HG03196 (cell line): ENCODE data around the gene ANLN.
"Not testable (repeated sequence)": the region's sequence is repeated elsewhere in the genome, so short reads cannot be mapped to it uniquely, and the experiment has no call there.

ENCODE experiments used
- ATAC-seq: cut with Tn5 transposase; IDR thresholded peaks from one replicate; pipeline ENCODE4 v1.9.1; 2021; ENCODE audit not compliant: unreplicated experiment

Gene ANLN

GRCh38 chr7:36466001-36466400, 76.3 kb downstream of the ANLN start:
- ATAC-seq = not testable (repeated sequence)

- no peak for ATAC-seq
Observed at GRCh38 chr7:36468370-36469101, 78.9 kb downstream of the ANLN start.

GRCh38 chr7:36469236-36469635, 79.6 kb downstream of the ANLN start:
- ATAC-seq = no peak

- ATAC-seq = no peak
Observed at GRCh38 chr7:36472141-36472729, 82.6 kb downstream of the ANLN start.

GRCh38 chr7:36473454-36474282, 84.0 kb downstream of the ANLN start:
- ATAC-seq = no peak

- no peak for ATAC-seq
Observed at GRCh38 chr7:36474283-36475010, 84.8 kb downstream of the ANLN start.

GRCh38 chr7:36475011-36475342, 85.3 kb downstream of the ANLN start:
- no peak for ATAC-seq

GRCh38 chr7:36475381-36475780, 85.7 kb downstream of the ANLN start:
- no peak for ATAC-seq

GRCh38 chr7:36478745-36479144, 89.1 kb downstream of the ANLN start:
- ATAC-seq = no peak

- ATAC-seq = not testable (repeated sequence)
Observed at GRCh38 chr7:36483853-36484252, 94.2 kb downstream of the ANLN start.

GRCh38 chr7:36484265-36484664, 94.6 kb downstream of the ANLN start:
- no peak for ATAC-seq

- no peak for ATAC-seq
Observed at GRCh38 chr7:36486336-36486735, 96.7 kb downstream of the ANLN start.

- no peak for ATAC-seq
Observed at GRCh38 chr7:36487756-36488336, 98.2 kb downstream of the ANLN start.

GRCh38 chr7:36488672-36489071, 99.0 kb downstream of the ANLN start:
- ATAC-seq = not testable (repeated sequence)

- ATAC-seq = no peak
Observed at GRCh38 chr7:36490419-36490830, 100.8 kb downstream of the ANLN start.

- no peak for ATAC-seq
Observed at GRCh38 chr7:36491317-36491716, 101.7 kb downstream of the ANLN start.

- ATAC-seq = no peak
Observed at GRCh38 chr7:36496576-36496975, 106.9 kb downstream of the ANLN start.

GRCh38 chr7:36497176-36497575, 107.5 kb downstream of the ANLN start:
- not testable (repeated sequence) for ATAC-seq

GRCh38 chr7:36497775-36498174, 108.1 kb downstream of the ANLN start:
- ATAC-seq = no peak
